ENCODE measurements around the gene RAB13. TPM values are rescaled to one million over a fixed set of nuclear protein-coding genes. Genes with fewer than 3 reads are reported as not detected.

The RAB13 gene
- total and polyA plus RNA-seq, 2 of the 13 experiments (the other 11 are each of a cell fraction or from before 2014, with no cell fraction given), result 15.9 to 24.7 TPM

DNA sequence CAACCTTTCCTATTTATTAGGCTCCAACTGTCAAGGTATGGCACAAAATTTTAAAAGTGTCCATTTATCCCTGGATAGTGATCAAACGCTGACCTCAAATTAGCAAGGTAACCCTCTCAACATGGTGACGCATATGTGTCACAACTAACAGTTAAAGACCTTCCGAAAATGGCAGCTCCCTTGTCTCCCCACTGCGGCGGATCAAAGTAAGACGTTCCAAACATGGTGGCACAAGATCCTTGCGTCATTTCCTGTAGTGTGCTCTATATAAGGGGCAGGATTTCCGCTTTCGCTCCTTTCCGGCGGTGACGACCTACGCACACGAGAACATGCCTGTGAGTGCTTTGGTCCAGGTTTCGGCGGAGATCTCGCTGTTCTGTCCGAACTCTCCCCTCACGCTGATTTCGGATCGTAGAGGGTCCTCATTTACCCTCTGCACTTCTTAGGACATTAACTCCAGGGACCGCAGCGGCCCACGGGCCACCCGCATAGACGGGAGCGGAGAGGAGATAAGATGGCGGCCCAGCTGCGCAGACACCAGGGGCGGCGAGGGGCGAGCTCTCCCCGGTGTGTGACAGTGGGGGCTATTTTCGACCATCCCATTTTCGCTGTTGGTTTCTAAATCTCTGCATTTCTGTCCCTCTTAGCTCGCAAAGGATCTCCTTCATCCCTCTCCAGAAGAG lies 4.5 kb upstream of the RAB13 start, which contains the start of gene RPS27 (continued):
- TF ChIP-seq, protein P1, sequence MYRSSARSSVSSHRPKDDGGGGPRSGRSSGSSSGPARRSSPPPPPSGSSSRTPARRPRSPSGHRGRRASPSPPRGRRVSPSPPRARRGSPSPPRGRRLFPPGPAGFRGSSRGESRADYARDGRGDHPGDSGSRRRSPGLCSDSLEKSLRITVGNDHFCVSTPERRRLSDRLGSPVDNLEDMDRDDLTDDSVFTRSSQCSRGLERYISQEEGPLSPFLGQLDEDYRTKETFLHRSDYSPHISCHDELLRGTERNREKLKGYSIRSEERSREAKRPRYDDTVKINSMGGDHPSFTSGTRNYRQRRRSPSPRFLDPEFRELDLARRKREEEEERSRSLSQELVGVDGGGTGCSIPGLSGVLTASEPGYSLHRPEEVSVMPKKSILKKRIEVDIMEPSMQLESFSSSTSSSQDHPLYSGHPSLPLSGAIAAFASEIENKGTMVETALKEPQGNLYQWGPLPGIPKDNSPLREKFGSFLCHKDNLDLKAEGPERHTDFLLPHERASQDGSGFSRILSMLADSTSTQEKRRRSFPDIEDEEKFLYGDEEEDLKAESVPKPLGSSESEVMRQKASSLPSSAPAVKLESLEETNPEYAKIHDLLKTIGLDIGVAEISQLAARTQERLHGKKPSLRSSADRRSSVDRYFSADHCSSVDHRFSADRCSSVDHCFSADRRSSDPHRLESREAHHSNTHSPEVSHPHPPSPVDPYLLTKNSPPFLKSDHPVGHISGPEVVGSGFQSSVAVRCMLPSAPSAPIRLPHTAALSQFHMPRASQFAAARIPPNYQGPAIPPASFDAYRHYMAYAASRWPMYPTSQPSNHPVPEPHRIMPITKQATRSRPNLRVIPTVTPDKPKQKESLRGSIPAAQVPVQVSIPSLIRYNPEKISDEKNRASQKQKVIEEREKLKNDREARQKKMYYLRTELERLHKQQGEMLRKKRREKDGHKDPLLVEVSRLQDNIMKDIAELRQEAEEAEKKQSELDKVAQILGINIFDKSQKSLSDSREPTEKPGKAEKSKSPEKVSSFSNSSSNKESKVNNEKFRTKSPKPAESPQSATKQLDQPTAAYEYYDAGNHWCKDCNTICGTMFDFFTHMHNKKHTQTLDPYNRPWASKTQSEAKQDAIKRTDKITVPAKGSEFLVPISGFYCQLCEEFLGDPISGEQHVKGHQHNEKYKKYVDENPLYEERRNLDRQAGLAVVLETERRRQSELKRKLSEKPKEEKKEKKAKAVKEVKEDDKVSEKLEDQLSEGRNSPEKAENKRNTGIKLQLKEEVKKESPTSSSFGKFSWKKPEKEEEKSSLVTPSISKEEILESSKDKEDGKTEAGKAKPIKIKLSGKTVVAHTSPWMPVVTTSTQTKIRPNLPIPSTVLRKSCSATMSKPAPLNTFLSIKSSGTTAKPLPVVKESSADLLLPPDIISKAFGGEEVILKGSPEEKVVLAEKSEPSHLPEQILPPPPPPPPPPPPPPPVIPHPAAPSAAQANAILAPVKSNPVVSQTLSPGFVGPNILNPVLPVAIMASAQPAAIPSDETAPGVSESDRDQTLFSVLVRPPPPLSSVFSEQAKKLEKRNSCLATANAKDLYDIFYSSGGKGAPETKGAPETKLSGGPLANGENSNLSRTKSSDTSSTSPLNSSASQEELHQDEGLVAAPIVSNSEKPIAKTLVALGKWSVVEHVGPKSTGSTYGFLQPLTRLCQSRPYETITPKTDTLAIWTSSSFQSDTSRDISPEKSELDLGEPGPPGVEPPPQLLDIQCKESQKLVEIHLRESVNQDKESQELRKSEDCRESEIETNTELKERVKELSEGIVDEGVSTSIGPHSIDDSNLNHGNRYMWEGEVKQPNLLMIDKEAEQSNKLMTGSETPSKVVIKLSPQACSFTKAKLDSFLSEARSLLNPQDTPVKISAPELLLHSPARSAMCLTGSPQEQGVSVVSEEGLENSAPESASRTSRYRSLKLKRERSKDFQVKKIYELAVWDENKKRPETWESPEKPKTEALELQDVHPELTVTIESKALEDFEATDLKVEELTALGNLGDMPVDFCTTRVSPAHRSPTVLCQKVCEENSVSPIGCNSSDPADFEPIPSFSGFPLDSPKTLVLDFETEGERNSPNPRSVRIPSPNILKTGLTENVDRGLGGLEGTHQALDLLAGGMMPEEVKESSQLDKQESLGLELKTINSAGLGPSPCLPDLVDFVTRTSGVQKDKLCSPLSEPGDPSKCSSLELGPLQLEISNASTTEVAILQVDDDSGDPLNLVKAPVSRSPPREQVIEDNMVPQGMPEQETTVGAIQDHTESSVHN (CRISPR knock-in tag; IDR thresholded peaks at IDR 0.05), result 0 out of 2 replicates have a peak, but pooled peaks have one; percentile 43
- TF ChIP-seq NFKBIZ (CRISPR knock-in tag; IDR thresholded peaks at IDR 0.05), result peak; percentile 74; the same call in 1 of the 2 replicates
- TF ChIP-seq, protein P2, sequence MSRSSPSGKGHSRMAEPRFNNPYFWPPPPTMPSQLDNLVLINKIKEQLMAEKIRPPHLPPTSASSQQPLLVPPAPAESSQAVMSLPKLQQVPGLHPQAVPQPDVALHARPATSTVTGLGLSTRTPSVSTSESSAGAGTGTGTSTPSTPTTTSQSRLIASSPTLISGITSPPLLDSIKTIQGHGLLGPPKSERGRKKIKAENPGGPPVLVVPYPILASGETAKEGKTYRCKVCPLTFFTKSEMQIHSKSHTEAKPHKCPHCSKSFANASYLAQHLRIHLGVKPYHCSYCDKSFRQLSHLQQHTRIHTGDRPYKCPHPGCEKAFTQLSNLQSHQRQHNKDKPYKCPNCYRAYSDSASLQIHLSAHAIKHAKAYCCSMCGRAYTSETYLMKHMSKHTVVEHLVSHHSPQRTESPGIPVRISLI (CRISPR knock-in tag; IDR thresholded peaks at IDR 0.05; ENCODE audit: borderline replicate concordance), result 0 out of 2 replicates have a peak, but pooled peaks have one; percentile 43
- TF ChIP-seq CBX5 (CRISPR knock-in tag; IDR thresholded peaks at IDR 0.05; ENCODE audit: borderline replicate concordance), result peak; percentile 88
- no peak for TF ChIP-seq ADNP (CRISPR knock-in tag; IDR thresholded peaks at IDR 0.05)
- TF ChIP-seq FOXA1 (IDR thresholded peaks at IDR 0.05), result no peak
- TF ChIP-seq FOXA1 (CRISPR knock-in tag; IDR thresholded peaks at IDR 0.05), result no peak
- TF ChIP-seq CBX1 (IDR thresholded peaks at IDR 0.05; ENCODE audit: low read depth), result peak; percentile 68
- peak; percentile 100 for TF ChIP-seq POLR2G (IDR thresholded peaks at IDR 0.05; ENCODE audit: low read depth, low read length)
- TF ChIP-seq HOXA5 (CRISPR knock-in tag; IDR thresholded peaks at IDR 0.05), result peak; percentile 89; the same call in 1 of the 2 replicates
- TF ChIP-seq AHR (CRISPR knock-in tag; IDR thresholded peaks at IDR 0.05), result peak; percentile 87; the same call in 1 of the 2 replicates
- TF ChIP-seq, protein P3, sequence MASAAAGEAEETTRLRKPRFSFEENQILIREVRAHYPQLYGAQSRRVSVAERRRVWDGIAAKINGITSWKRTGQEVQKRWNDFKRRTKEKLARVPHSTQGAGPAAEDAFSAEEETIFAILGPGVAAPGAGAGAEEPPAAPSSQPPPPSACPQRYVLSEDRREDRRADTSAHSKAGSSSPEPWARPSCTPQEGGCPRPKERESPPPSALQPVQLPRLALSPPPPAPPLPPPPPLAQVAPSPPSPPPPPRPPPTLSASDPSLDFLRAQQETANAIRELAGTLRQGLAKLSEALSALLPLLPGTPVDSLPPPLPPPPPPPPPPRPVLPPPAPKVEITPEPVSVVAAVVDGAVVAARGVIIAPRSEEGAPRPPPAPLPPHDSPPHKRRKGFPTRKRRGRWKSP (CRISPR knock-in tag; IDR thresholded peaks at IDR 0.05), result peak; percentile 35
- TF ChIP-seq GATAD1 (CRISPR knock-in tag; IDR thresholded peaks at IDR 0.05), result peak; percentile 87
- TF ChIP-seq REL (CRISPR knock-in tag; conservative IDR thresholded peaks at IDR 0.05), result no peak
- TF ChIP-seq ZNF75D (CRISPR knock-in tag; IDR thresholded peaks at IDR 0.05; ENCODE audit: borderline replicate concordance), result no peak
- TF ChIP-seq ZNF138 (CRISPR knock-in tag; IDR thresholded peaks at IDR 0.05; ENCODE audit: low read depth), result 0 out of 2 replicates have a peak, but pooled peaks have one; percentile 37
- TF ChIP-seq ZKSCAN8 (CRISPR knock-in tag; IDR thresholded peaks at IDR 0.05; ENCODE audit: borderline replicate concordance), result peak; percentile 84; the same call in 1 of the 2 replicates
- TF ChIP-seq ZC3H4 (CRISPR knock-in tag; IDR thresholded peaks at IDR 0.05; ENCODE audit: borderline replicate concordance), result peak; percentile 66; the same call in 1 of the 2 replicates
- peak; percentile 100 for TF ChIP-seq POLR2AphosphoS5 (IDR thresholded peaks at IDR 0.05; ENCODE audit: low read depth, low read length)
- peak; percentile 75 for TF ChIP-seq RXRA (CRISPR knock-in tag; IDR thresholded peaks at IDR 0.05)
- peak; percentile 75; the same call in 1 of the 2 replicates for TF ChIP-seq ZNF256 (CRISPR knock-in tag; conservative IDR thresholded peaks at IDR 0.05)
